Astrocyte (in vitro differentiated cells and primary cell): ENCODE results near the gene CHPT1. TPM values are rescaled to one million over a fixed set of nuclear protein-coding genes. Genes with fewer than 3 reads are reported as not detected.

ENCODE experiments used
- DNase-seq: peaks from one replicate; pipeline ENCODE4 v3.0.0-alpha.2; 2010; ENCODE audit warnings: low read depth
- FAIRE-seq: peaks from 2 replicates; lab custom pipeline; 2011; peaks lifted over from hg19 to GRCh38; lab: Jason Lieb, UNC
- H2AFZ ChIP-seq: 2 replicates; pipeline ENCODE4 v1.6.0; 2012; ENCODE audit warnings: low read depth, low read length, inconsistent platforms
- H3K27ac ChIP-seq: 2 replicates; pipeline ENCODE4 v1.5.1; 2011; ENCODE audit warnings: low read depth, low read length, inconsistent platforms
- H3K27me3 ChIP-seq: 2 replicates; pipeline ENCODE4 v1.6.0; 2011; ENCODE audit warnings: low read length, inconsistent platforms; ENCODE audit not compliant: insufficient read depth
- H3K36me3 ChIP-seq: 2 replicates; pipeline ENCODE4 v1.5.1; 2011; ENCODE audit warnings: low read length, inconsistent platforms; ENCODE audit not compliant: insufficient read depth
- H3K4me1 ChIP-seq: 2 replicates; pipeline ENCODE4 v1.5.1; 2011; ENCODE audit warnings: low read length, inconsistent platforms; ENCODE audit not compliant: insufficient read depth
- H3K4me2 ChIP-seq: 2 replicates; pipeline ENCODE4 v1.6.0; 2012; ENCODE audit warnings: low read length, inconsistent platforms
- H3K4me3 ChIP-seq: 2 replicates; pipeline ENCODE4 v1.5.1; 2011; ENCODE audit warnings: low read depth, mild to moderate bottlenecking, low read length, inconsistent platforms; ENCODE audit not compliant: insufficient read depth
- H3K79me2 ChIP-seq: 2 replicates; pipeline ENCODE4 v1.6.0; 2012; ENCODE audit warnings: mild to moderate bottlenecking, low read length, inconsistent platforms; ENCODE audit not compliant: insufficient read depth
- H3K9ac ChIP-seq: 2 replicates; pipeline ENCODE4 v1.6.0; 2012; ENCODE audit warnings: mild to moderate bottlenecking, low read length, inconsistent platforms
- H3K9me3 ChIP-seq: 2 replicates; pipeline ENCODE4 v1.5.1; 2012; ENCODE audit warnings: low read depth, mild to moderate bottlenecking, low read length, inconsistent platforms; ENCODE audit not compliant: insufficient read depth
- H4K20me1 ChIP-seq: 2 replicates; pipeline ENCODE4 v1.6.0; 2012; ENCODE audit warnings: low read length, inconsistent platforms; ENCODE audit not compliant: insufficient read depth
- H3K27ac Mint-ChIP-seq: one replicate; pipeline ENCODE4 v1.8.0; 2021; ENCODE audit warnings: mild to moderate bottlenecking, mixed read lengths; ENCODE audit not compliant: unreplicated experiment
- H3K27me3 Mint-ChIP-seq: one replicate; pipeline ENCODE4 v1.8.0; 2021; ENCODE audit warnings: low read depth, mixed read lengths; ENCODE audit not compliant: unreplicated experiment
- H3K36me3 Mint-ChIP-seq: one replicate; pipeline ENCODE4 v1.8.0; 2021; ENCODE audit warnings: low read depth, mixed read lengths; ENCODE audit not compliant: unreplicated experiment
- H3K4me1 Mint-ChIP-seq: one replicate; pipeline ENCODE4 v1.8.0; 2021; ENCODE audit warnings: low read depth, mixed read lengths; ENCODE audit not compliant: unreplicated experiment
- H3K4me3 Mint-ChIP-seq: one replicate; pipeline ENCODE4 v1.8.0; 2021; ENCODE audit warnings: mild to moderate bottlenecking, moderate library complexity, mixed read lengths; ENCODE audit not compliant: unreplicated experiment
- H3K9me3 Mint-ChIP-seq: one replicate; pipeline ENCODE4 v1.8.0; 2021; ENCODE audit warnings: mild to moderate bottlenecking, mixed read lengths; ENCODE audit not compliant: unreplicated experiment
- EZH2 ChIP-seq: IDR thresholded peaks from 2 replicates; pipeline ENCODE4 v1.6.1; 2012; ENCODE audit warnings: mild to moderate bottlenecking, low read length, inconsistent platforms; ENCODE audit not compliant: insufficient read depth
- total RNA-seq: library from RNA; stranded (reverse); gene quantifications from 2 replicates; pipeline ENCODE4 v1.2.1, GENCODE V29; 2021
- TF ChIP-seq, protein P1 (sequence below): IDR thresholded peaks from 2 replicates; pipeline ENCODE4 v1.5.1; 2011; ENCODE audit warnings: low read depth, mild to moderate bottlenecking, inconsistent platforms, low read length, moderate library complexity; ENCODE audit not compliant: insufficient read depth

The CHPT1 gene
- total RNA-seq, 1 donor from 2014 or later, result 22.2 TPM

DNA sequence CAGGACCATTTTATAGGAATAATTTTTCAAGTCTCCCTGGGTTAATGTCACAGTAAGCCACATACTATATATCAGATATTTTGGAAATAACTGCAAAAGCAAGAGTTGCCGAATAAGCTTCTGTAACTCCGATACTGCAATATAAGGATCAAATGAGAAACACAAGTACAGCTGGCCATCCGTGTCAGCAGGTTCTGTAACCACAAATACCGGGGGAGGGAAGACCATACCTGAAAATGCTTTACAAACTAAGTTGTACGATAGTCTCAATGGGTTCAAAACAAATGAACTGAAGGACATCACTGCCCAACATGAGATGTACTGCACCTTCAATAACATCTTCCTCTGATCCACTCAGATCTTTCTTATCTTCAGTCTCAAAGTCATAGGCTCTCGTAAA, 40.0 kb downstream of the CHPT1 start:
- H3K36me3 Mint-ChIP-seq, result peaks cover 2% of the 10 kb centered on the region
- Histone ChIP-seq H3K9ac (no peak overlapping the region), H3K4me3 (no peak overlapping the region), H4K20me1 (no peaks in the 10 kb centered on the region), H3K27ac (no peak overlapping the region), H3K27me3 (no peaks in the 10 kb centered on the region), H3K79me2 (no peaks in the 10 kb centered on the region), H3K4me1 (no peaks in the 10 kb centered on the region), H3K36me3 (no peaks in the 10 kb centered on the region), H3K4me2 (no peak overlapping the region), H3K9me3 (no peaks in the 10 kb centered on the region), H2AFZ (no peak overlapping the region)
- H3K27ac Mint-ChIP-seq, result no peak overlapping the region
- H3K9me3 Mint-ChIP-seq, result no peaks in the 10 kb centered on the region
- DNase-seq (no peak), FAIRE-seq (no peak)
- no peak overlapping the region for H3K4me3 Mint-ChIP-seq
- no peaks in the 10 kb centered on the region for H3K27me3 Mint-ChIP-seq
- TF ChIP-seq, protein P1, sequence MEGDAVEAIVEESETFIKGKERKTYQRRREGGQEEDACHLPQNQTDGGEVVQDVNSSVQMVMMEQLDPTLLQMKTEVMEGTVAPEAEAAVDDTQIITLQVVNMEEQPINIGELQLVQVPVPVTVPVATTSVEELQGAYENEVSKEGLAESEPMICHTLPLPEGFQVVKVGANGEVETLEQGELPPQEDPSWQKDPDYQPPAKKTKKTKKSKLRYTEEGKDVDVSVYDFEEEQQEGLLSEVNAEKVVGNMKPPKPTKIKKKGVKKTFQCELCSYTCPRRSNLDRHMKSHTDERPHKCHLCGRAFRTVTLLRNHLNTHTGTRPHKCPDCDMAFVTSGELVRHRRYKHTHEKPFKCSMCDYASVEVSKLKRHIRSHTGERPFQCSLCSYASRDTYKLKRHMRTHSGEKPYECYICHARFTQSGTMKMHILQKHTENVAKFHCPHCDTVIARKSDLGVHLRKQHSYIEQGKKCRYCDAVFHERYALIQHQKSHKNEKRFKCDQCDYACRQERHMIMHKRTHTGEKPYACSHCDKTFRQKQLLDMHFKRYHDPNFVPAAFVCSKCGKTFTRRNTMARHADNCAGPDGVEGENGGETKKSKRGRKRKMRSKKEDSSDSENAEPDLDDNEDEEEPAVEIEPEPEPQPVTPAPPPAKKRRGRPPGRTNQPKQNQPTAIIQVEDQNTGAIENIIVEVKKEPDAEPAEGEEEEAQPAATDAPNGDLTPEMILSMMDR, result no peak
- no peak for TF ChIP-seq EZH2
- H3K4me1 Mint-ChIP-seq, result no peaks in the 10 kb centered on the region

DNA sequence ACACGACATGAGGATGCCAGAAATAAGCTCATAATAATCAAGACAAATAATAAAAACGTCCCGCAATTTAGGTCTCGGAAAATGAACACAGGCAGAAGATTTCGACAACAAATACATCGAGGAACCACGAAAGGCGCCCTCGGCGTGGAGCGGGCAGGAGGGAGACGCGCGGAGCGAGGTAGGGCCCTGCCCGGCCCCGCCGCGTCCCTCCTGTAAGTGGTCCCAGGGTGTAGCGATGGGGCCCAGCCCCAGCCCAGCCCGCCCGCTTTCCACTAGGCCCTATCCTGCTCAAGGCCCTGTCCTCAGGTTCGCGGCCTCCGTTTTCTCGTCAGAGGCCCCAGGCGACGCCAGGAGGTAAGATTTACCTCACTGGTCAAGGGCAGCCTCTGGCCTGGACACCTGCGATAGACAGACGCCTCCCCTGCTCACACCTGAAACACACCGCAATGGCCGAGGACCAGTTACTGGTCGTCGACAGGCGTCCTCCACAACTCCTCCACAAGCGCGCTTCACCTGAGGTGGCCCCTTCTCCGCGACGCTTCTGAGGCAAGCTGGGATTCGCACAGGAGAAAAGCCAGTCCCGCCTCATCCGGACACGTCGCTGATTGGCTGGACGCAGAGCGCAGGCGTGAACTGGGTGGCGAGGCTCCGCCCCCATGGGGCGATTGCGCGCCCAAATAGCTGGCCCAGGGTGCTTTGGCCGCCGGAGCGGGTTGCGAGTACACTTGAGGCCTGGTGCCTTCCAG, 41.7 kb downstream of the CHPT1 start, which contains the start of gene SYCP3:
Gene SYCP3, minus strand, starts transcription at position 543 of the 746 bp plus-strand sequence. CDS start 1,527 bp downstream, outside the sequence.
- Mint-ChIP-seq H3K27me3 (no peaks in the 10 kb centered on the region), H3K36me3 (peaks cover 5% of the 10 kb centered on the region), H3K4me1 (peaks cover 2% of the 10 kb centered on the region), H3K9me3 (no peaks in the 10 kb centered on the region), H3K27ac (no peak within 1 kb of the TSS), H3K4me3 (no peak within 1 kb of the TSS)
- Histone ChIP-seq H3K4me1 (no peaks in the 10 kb centered on the region), H2AFZ (no peak within 1 kb of the TSS), H3K9me3 (no peaks in the 10 kb centered on the region), H3K79me2 (no peaks in the 10 kb centered on the region), H3K27ac (no peak within 1 kb of the TSS), H3K4me2 (no peak within 1 kb of the TSS), H3K4me3 (no peak within 1 kb of the TSS), H3K27me3 (no peaks in the 10 kb centered on the region), H3K36me3 (peaks cover 3% of the 10 kb centered on the region), H4K20me1 (no peaks in the 10 kb centered on the region), H3K9ac (no peak within 1 kb of the TSS)
- TF ChIP-seq, protein P1, result no peak
- TF ChIP-seq EZH2, result no peak
- no peak for DNase-seq
- no peak for FAIRE-seq

DNA sequence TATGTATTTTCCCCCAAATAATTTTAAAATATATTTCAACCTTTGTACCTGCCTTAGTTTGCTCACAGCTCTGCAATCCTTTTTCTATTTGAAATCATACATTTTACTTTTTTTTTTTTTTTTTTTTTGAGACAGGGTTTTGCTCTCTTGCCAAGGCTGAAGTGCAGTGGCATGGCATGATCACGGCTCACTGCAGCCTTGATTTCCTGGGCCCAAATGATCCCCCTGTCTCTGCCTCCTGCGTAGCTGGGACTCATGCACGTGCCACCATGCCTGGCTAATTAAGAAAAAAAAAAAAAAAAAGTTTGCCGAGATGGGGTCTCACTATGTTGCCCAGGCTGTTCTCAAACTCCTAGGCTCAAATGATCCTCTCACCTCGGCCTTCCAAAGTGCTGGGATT, 43.1 kb downstream of the CHPT1 start:
- H3K4me2 ChIP-seq, result no peak overlapping the region
- no peak overlapping the region for H2AFZ ChIP-seq
- TF ChIP-seq, protein P1, result no peak
- TF ChIP-seq EZH2, result no peak
- peaks cover 2% of the 10 kb centered on the region for H3K4me1 Mint-ChIP-seq
- DNase-seq (no peak), FAIRE-seq (no peak)
- H3K79me2 ChIP-seq, result no peaks in the 10 kb centered on the region
- H3K9me3 ChIP-seq, result no peaks in the 10 kb centered on the region
- no peaks in the 10 kb centered on the region for H3K9me3 Mint-ChIP-seq
- no peak overlapping the region for H3K9ac ChIP-seq
- no peak overlapping the region for H3K4me3 Mint-ChIP-seq
- no peak overlapping the region for H3K4me3 ChIP-seq
- no peak overlapping the region for H3K27ac Mint-ChIP-seq
- H3K4me1 ChIP-seq, result no peaks in the 10 kb centered on the region
- H3K27ac ChIP-seq, result no peak overlapping the region
- H3K27me3 ChIP-seq, result no peaks in the 10 kb centered on the region
- H3K36me3 Mint-ChIP-seq, result peaks cover 5% of the 10 kb centered on the region
- no peaks in the 10 kb centered on the region for H4K20me1 ChIP-seq
- H3K27me3 Mint-ChIP-seq, result no peaks in the 10 kb centered on the region
- H3K36me3 ChIP-seq, result peaks cover 3% of the 10 kb centered on the region
